Endothelial cell of umbilical vein (primary cell): ENCODE results near the gene KCNJ2. TPM values are rescaled to one million over a fixed set of nuclear protein-coding genes. Genes with fewer than 3 reads are reported as not detected.

Experiments
- BruUV-seq: library from RNA; stranded (reverse); fragments of 400-500 nt; replicated peaks from 2 replicates; lab custom pipeline; 2021; lab: Mats Ljungman, UMichigan
- CTCF ChIA-PET: fragments of 300-600, 350-600 bp; sonication (Branson Sonifier 250); formaldehyde crosslinking; loops from one replicate; lab custom pipeline; 2021; ENCODE audit warnings: antibody characterized with exemption, inconsistent platforms; lab: Charles Lee
- POLR2A ChIA-PET: fragments of 300-600, 350-600 bp; sonication (Branson Sonifier 250); formaldehyde crosslinking; loops from one replicate; lab custom pipeline; 2021; ENCODE audit warnings: antibody characterized with exemption, inconsistent platforms; lab: Charles Lee
- DNase-seq: peaks from one replicate; pipeline ENCODE4 v3.0.0-alpha.2; 2011; ENCODE audit warnings: low read depth, low spot score
- FAIRE-seq: peaks from 2 replicates; lab custom pipeline; 2011; peaks lifted over from hg19 to GRCh38; lab: Jason Lieb, UNC
- H2AFZ ChIP-seq: 2 replicates; pipeline ENCODE4 v1.6.0; 2012; ENCODE audit warnings: low read depth, low read length, control low read depth, inconsistent platforms
- H3K27ac ChIP-seq: 2 replicates; pipeline ENCODE4 v1.5.1; 2011; ENCODE audit warnings: low read depth, mild to moderate bottlenecking, control low read depth, low read length, moderate library complexity; ENCODE audit not compliant: insufficient read depth
- H3K27me3 ChIP-seq, 2 experiments: 2 replicates each; pipeline versions ENCODE4 v1.6.0 to v1.6.1; 2011; ENCODE audit warnings: low read length in 2 of 2, mixed read lengths in 1 of 2; ENCODE audit not compliant: control insufficient read depth in 2 of 2, insufficient read depth in 2 of 2
- H3K36me3 ChIP-seq, 2 experiments: 2 replicates in 1 of 2; 3 replicates in 1 of 2; pipeline ENCODE4 v1.5.1; 2011; ENCODE audit warnings: low read length in 2 of 2, mild to moderate bottlenecking in 1 of 2, moderate library complexity in 1 of 2; ENCODE audit not compliant: control insufficient read depth in 2 of 2, insufficient read depth in 2 of 2; ENCODE audit errors: extremely low read depth in 1 of 2
- H3K4me1 ChIP-seq: 3 replicates; pipeline ENCODE4 v1.5.1; 2011; ENCODE audit warnings: mild to moderate bottlenecking, low read length; ENCODE audit not compliant: control insufficient read depth, insufficient read depth; ENCODE audit errors: extremely low read depth
- H3K4me2 ChIP-seq: 2 replicates; pipeline ENCODE4 v1.6.1; 2011; ENCODE audit warnings: low read length, control low read depth, mixed read lengths; ENCODE audit not compliant: insufficient read depth
- H3K4me3 ChIP-seq, 3 experiments: fragments of 200-600 bp in 1 of 3; sonication (generic), shearing (Covaris generic) in 1 of 3; replicated peaks in 1 of 3; 2 replicates each; pipeline ENCODE4 v1.5.1; 2011 to 2016; ENCODE audit warnings: control low read depth in 3 of 3, low read length in 3 of 3, mild to moderate bottlenecking in 2 of 3, inconsistent platforms in 1 of 3, low read depth in 1 of 3, moderate library complexity in 1 of 3; ENCODE audit not compliant: insufficient read depth in 1 of 3
- H3K79me2 ChIP-seq: 2 replicates; pipeline ENCODE4 v1.6.0; 2012; ENCODE audit warnings: low read length, inconsistent platforms; ENCODE audit not compliant: control insufficient read depth, insufficient read depth
- H3K9ac ChIP-seq: replicated peaks from 2 replicates; pipeline ENCODE3; 2011; ENCODE audit warnings: low read length, control low read depth; ENCODE audit not compliant: insufficient read depth; ENCODE audit errors: extremely low read depth
- H3K9me1 ChIP-seq: replicated peaks from 3 replicates; pipeline ENCODE4 v1.6.0; 2011; ENCODE audit warnings: mild to moderate bottlenecking, low read length; ENCODE audit not compliant: control insufficient read depth, insufficient read depth; ENCODE audit errors: extremely low read depth
- H3K9me3 ChIP-seq: replicated peaks from 2 replicates; pipeline ENCODE4 v1.5.1; 2012; ENCODE audit warnings: low read length, inconsistent platforms; ENCODE audit not compliant: control insufficient read depth, insufficient read depth
- H4K20me1 ChIP-seq: replicated peaks from 2 replicates; pipeline ENCODE3; 2011; ENCODE audit warnings: mild to moderate bottlenecking, low read length; ENCODE audit not compliant: control insufficient read depth, insufficient read depth; ENCODE audit errors: extremely low read depth
- EZH2 ChIP-seq: IDR thresholded peaks from 2 replicates; pipeline ENCODE4 v1.6.1; 2012; ENCODE audit warnings: borderline replicate concordance, low read depth, mild to moderate bottlenecking, moderate library complexity, low read length, inconsistent platforms; ENCODE audit not compliant: severe bottlenecking
- FOS ChIP-seq: IDR thresholded peaks from 2 replicates; pipeline ENCODE4 v1.6.1; 2011; ENCODE audit warnings: mild to moderate bottlenecking, low read length, moderate library complexity, borderline replicate concordance; ENCODE audit not compliant: insufficient read depth
- GATA2 ChIP-seq: IDR thresholded peaks from 2 replicates; pipeline ENCODE4 v1.7.0; 2011; ENCODE audit warnings: low read depth, mild to moderate bottlenecking, moderate library complexity, mixed read lengths, low read length; ENCODE audit not compliant: insufficient read length, insufficient read depth
- JUN ChIP-seq: IDR thresholded peaks from 2 replicates; pipeline ENCODE4 v1.6.1; 2011; ENCODE audit warnings: borderline replicate concordance, low read depth; ENCODE audit not compliant: insufficient read length, insufficient read depth
- dilution Hi-C: fragments of 300-500 bp; cut with MboI; formaldehyde crosslinking; loops from one replicate; pipeline ENCODE4 v1.15.0; 2019; ENCODE audit warnings: low sequenced_read_pairs; ENCODE audit not compliant: extremely low pct_ligation_motif_present
- intact Hi-C: fragments of 100-400 bp; cut with micrococcal nuclease; formaldehyde crosslinking; loops from one replicate; pipeline ENCODE4 v1.10.0; 2022
- polyA plus RNA-seq, 4 experiments: library from polyadenylated mRNA; depleted of rRNA in 3 of 4; stranded (reverse) in 3 of 4; unstranded in 1 of 4; fragments of >200 nt; gene quantifications; 2 replicates each; pipeline versions ENCODE4 v1.2.1 to v1.2.3, GENCODE V29; 2011 to 2012; ENCODE audit warnings: missing spikeins in 1 of 4
- total RNA-seq: library from RNA; stranded (reverse); gene quantifications from 2 replicates; pipeline ENCODE4 v1.2.3, GENCODE V29; 2021
- TF ChIP-seq, protein P1 (sequence below): IDR thresholded peaks from 2 replicates; pipeline ENCODE4 v1.6.1; 2011; ENCODE audit not compliant: insufficient read depth, insufficient read length
- TF ChIP-seq, protein P2 (sequence below), 2 donors: IDR thresholded peaks; 1 replicate in 1 of 2; 2 replicates in 1 of 2; pipeline ENCODE4 v1.5.1; 2011; ENCODE audit warnings: low read length in 2 of 2, mild to moderate bottlenecking in 2 of 2, moderate library complexity in 2 of 2, control low read depth in 1 of 2, inconsistent platforms in 1 of 2, low read depth in 1 of 2; ENCODE audit not compliant: insufficient read depth in 1 of 2; ENCODE audit errors: extremely low read depth in 1 of 2

Gene KCNJ2
- total and polyA plus RNA-seq, 2 donors (not counting 3 experiments of a cell fraction or from before 2014, with no cell fraction given), result 8.3 to 11.5 TPM

DNA sequence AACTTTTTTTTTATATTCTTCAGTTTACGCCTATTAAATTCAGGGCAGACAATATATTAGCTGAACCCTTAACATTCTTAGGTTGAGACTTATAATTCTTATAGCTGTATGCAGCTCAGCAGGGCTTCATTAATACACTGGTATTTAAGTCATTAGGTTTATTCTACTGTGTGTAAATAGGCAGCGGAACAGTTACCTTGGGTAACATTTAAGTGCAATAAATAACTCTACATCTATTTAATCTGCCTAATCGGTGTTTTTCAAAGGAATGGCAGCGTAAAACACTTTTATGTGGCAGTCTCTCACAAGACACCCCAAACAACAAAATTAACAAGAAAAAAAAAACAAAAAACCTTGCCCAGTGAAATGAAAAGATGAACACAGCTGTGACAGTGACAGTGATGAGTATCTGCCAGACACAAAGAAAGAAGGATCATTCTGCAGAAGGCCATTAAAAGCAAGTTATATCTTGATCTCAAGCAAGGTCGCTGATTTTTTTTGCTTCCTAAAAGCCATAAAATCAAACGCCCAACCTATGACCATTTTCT lies 32.6 kb downstream of the KCNJ2 start:
- Histone ChIP-seq H3K9me1 (no peaks in the 10 kb centered on the region), H3K27me3 (no peaks in the 10 kb centered on the region), H3K36me3 (no peaks in the 10 kb centered on the region), H3K4me3 (no peak overlapping the region), H2AFZ (no peak overlapping the region), H3K9ac (no peak overlapping the region), H3K79me2 (no peaks in the 10 kb centered on the region), H3K9me3 (no peaks in the 10 kb centered on the region), H4K20me1 (no peaks in the 10 kb centered on the region), H3K4me2 (no peak overlapping the region), H3K4me1 (no peaks in the 10 kb centered on the region), H3K27ac (no peak overlapping the region)
- no peak for FAIRE-seq
- TF ChIP-seq JUN (no peak), FOS (no peak), GATA2 (no peak), EZH2 (no peak)
- TF ChIP-seq, protein P1, sequence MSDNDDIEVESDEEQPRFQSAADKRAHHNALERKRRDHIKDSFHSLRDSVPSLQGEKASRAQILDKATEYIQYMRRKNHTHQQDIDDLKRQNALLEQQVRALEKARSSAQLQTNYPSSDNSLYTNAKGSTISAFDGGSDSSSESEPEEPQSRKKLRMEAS, result no peak
- TF ChIP-seq, protein P2, sequence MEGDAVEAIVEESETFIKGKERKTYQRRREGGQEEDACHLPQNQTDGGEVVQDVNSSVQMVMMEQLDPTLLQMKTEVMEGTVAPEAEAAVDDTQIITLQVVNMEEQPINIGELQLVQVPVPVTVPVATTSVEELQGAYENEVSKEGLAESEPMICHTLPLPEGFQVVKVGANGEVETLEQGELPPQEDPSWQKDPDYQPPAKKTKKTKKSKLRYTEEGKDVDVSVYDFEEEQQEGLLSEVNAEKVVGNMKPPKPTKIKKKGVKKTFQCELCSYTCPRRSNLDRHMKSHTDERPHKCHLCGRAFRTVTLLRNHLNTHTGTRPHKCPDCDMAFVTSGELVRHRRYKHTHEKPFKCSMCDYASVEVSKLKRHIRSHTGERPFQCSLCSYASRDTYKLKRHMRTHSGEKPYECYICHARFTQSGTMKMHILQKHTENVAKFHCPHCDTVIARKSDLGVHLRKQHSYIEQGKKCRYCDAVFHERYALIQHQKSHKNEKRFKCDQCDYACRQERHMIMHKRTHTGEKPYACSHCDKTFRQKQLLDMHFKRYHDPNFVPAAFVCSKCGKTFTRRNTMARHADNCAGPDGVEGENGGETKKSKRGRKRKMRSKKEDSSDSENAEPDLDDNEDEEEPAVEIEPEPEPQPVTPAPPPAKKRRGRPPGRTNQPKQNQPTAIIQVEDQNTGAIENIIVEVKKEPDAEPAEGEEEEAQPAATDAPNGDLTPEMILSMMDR (IDR thresholded peaks at IDR 0.05; ENCODE audit: extremely low read depth in 1 of 2, insufficient read depth in 1 of 2, low read depth in 1 of 2, low read length in 2 of 2), result no peak
- ChIA-PET CTCF (no interaction called here), POLR2A (no interaction called here)
- intact Hi-C loops (loop anchor here (5.0 kb wide), 1 partner anchor 40 kb away; no protein-coding TSS in a partner anchor), dilution Hi-C loops (no loop called here)
- BruUV-seq, result no TSS peak
- no peak for DNase-seq
